COLO668 (cell line): ENCODE results near the gene SHISA7.
"Not testable (repeated sequence)": the region's sequence is repeated elsewhere in the genome, so short reads cannot be mapped to it uniquely, and the experiment has no call there.

Source experiments
- DNase-seq: peaks from one replicate; lab custom pipeline; 2025; ENCODE audit not compliant: unreplicated experiment; lab: John Stamatoyannopoulos, UW

The SHISA7 gene

GRCh38 chr19:55421281-55421680 lies 21.8 kb downstream of the SHISA7 start:
- DNase-seq: not testable (repeated sequence)

GRCh38 chr19:55419624-55420236 lies 23.4 kb downstream of the SHISA7 start:
- DNase-seq: no peak

GRCh38 chr19:55419103-55419502 lies 24.0 kb downstream of the SHISA7 start:
- DNase-seq: no peak

- DNase-seq: peak; percentile 54
Observed at GRCh38 chr19:55418185-55418584, 24.9 kb downstream of the SHISA7 start.

GRCh38 chr19:55410168-55410567 lies 32.9 kb downstream of the SHISA7 start:
- DNase-seq: no peak

- not testable (repeated sequence) for DNase-seq
Observed at GRCh38 chr19:55409179-55409578, 33.9 kb downstream of the SHISA7 start.

DNA sequence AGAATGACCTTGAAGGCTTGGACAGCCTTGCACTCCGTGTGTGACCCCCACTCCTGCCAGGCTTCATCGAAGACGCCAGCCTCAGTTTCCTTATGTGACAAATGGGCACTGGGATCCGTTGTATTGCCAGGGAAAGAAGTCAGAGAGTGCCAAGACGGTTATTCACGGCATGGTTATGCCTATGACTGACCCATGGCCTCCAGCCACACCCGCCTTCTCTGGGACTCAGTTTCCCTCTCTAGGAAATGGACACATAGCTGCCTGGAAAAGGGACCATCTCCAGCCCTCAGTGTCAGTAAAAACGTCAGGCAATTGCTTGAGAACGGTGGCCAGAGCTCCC lies 34.6 kb downstream of the SHISA7 start:
- DNase-seq: no peak

GRCh38 chr19:55407800-55408532 lies 35.1 kb downstream of the SHISA7 start:
- peak; percentile 98 for DNase-seq

- not testable (repeated sequence) for DNase-seq
Observed at GRCh38 chr19:55407550-55407799, 35.6 kb downstream of the SHISA7 start, which contains the start of gene UBE2S. Gene UBE2S, minus strand, starts transcription at chr19:55407788. Its CDS starts 199 bp downstream, at chr19:55407589.

GRCh38 chr19:55406826-55407549 lies 36.1 kb downstream of the SHISA7 start:
- DNase-seq: peak; percentile 45

- no peak for DNase-seq
Observed at GRCh38 chr19:55406091-55406825, 36.8 kb downstream of the SHISA7 start.

DNA sequence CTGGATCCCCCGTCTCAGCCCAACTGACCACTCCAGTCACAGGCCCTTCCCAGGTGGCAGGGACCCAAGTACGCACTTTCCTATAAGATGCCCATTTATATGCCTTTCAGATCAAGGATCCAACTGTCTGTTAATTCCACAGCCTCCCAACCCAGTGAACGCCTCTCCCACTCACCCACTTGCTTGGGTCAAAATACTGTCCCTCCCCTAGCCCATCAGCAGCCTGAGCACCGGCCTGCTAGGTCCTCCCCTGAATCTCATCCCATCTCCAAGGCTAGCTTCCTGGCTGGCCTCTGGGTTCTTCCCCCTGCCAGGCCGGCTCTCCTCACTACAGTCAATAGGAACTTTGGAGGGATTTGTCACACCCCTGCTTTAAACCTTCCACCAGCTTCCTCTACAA lies 37.5 kb downstream of the SHISA7 start:
- no peak for DNase-seq

- DNase-seq: no peak
Observed at GRCh38 chr19:55402509-55402908, 40.6 kb downstream of the SHISA7 start.

DNA sequence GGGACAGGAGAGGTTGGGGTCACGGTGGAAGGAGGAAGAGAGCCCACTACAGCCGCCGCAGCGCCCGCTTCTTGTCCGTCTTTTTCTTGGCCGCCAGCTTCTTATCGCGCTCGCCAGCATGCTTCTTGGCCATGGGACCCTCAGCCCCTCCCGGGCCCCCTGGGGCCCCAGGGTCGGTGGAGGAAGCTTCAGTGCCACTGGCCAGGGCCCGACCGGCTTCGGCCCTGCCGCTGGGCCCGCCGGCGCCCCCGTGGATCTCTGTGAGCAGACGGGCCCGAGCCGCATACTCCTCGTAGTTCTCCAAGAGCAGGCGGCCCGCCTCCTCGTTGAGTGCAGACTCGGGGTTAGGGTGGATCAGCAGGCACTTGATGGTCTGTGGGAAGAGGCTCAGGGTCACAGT lies 41.7 kb downstream of the SHISA7 start:
- not testable (repeated sequence) for DNase-seq

DNA sequence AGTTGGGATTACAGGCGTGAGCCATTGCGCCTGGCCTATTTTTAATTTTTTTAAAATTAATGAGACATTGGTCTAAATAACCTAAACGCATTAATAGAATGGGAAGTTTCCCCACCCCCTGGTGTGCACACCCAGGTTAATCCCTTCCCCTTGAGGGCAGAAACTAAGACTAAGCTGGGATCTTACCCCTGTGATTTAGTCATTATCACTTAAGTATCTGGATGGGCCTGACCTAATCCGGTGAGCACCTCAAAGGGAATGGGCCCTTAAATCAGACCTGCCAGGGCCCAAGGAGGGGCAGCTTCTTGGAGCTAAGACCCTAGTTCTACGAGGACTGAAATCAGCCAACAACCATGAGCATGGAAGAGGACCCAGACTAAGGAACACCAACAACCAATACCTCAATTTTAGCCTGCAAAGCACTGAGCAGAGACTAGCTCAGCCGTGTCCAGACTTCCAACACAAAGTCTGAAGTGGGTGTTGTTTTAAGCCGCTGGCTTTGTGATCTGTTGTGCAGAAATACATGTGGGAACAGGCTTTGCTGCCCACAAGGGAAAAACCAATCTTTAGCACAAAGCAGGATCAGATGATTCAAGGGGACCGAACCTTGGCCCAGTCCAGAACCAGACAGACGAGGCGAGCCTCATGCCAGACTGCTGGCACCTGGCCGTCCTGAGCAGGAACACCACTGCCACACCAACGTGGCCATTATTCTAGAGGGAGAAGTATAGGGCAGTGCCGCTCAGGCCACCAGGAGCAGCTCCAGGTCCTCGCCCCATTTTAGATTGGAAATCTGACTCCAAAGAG lies 42.6 kb downstream of the SHISA7 start:
- no peak for DNase-seq

DNA sequence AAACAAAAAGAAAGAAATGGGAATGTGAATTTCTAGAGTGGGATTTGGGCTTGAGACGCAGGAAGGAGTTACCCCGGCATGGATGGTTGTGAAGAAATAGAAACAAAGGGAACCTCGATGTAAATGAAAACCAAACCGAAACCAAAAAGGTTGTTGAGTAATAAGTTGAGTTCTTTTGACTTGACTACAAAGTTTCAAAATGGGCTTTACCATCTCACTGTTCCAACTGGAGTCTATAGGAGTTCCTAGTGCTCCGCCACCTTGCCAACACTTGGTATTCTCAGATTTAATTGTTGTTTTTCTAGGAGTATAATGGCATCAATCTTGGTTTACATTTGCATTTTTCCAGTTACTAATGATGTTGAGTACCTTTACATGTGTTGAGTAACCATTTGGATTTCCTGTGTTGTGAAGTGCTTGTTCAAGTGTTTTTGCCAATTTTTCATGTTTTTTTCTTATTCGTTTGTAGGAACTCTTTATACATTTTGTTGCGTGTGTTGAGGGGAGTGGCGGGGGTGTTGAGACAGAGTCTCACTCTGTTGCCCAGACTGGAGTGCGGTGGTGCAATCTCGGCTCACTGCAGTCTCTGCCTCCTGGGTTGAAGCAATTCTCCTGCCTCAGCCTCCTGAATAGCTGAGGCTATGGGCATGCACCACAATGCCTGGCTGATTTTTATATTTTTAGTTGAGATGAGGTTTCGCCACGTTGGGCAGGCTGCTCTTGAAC lies 44.7 kb downstream of the SHISA7 start:
- no peak for DNase-seq

GRCh38 chr19:55392820-55393761 lies 50.0 kb downstream of the SHISA7 start:
- DNase-seq: no peak

DNA sequence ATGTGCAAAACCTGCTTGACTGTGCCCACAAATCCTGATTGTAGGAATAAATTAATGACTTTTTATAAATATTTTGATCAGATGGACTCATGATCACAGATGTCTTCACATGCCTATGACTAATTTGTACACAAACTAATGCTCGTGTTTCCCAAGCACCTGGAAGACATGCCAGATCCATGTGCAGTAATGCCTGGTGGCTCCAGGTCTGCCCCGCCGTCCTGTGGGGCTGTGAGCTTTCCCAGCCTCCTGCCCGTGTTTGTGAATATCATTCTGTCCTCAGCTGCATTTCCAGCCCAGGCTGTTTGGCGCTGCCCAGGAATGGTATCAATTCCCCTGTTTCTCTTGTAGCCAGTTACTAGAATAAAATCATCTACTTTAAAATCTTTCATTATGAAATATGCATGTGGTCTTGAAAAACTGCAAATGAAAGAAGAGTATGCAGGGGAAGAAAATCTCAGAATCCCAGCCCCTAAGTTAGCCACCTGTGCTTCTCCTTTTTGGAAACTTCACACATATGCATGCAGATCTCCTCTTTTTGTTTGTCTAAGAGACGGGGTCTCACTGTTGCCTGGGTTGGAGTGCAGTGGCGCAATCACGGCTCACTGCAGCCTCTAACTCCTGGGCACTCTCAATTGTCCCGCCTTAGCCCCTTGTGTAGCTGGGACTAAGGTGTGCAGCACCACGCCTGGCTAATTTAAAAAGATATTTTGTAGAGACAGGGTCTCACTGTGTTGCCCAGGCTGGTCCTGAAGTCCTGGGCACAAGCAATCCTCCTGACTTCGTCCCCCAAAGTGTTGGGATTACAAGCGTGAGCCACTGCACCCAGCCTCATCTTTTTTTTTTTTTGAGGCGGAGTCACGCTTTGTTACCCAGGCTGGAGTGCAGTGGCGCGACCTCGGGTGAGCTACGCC lies 51.1 kb downstream of the SHISA7 start:
- no peak for DNase-seq
